ENCODE results near the gene NAGLU.
"Not testable (repeated sequence)": the region's sequence is repeated elsewhere in the genome, so short reads cannot be mapped to it uniquely, and the experiment has no call there.

The NAGLU gene

DNA sequence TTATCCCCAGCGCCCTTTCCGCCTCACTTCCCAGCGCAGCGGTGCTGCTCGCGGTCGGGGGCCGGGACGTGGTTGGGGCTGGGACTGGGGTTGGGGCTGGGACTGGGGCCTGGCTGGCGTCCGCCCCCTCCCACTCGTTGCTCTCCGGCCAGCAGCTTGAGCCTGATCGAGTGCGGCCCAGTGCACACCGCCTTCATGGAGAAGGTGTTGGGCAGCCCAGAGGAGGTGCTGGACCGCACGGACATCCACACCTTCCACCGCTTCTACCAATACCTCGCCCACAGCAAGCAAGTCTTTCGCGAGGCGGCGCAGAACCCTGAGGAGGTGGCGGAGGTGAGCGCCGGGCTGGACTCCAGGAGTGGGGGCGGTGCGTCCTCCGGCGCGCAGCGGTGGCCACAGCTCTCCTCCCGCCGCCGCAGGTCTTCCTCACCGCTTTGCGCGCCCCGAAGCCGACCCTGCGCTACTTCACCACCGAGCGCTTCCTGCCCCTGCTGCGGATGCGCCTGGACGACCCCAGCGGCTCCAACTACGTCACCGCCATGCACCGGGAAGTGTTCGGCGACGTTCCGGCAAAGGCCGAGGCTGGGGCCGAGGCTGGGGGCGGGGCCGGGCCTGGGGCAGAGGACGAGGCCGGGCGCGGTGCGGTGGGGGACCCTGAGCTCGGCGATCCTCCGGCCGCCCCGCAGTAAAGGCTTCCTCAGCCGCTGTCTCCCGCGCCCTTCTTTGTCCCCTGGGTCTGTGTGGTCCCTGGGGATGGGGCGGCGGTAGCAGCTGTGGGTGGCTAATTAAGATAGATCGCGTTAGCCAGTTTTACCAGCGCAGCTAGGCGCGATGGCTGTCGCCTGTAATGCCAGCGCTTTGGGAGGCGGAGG, 18.4 kb downstream of the NAGLU start:
- H3K27ac ChIP-seq, result peak overlapping the region; percentile 79
- TF ChIP-seq, protein P1, sequence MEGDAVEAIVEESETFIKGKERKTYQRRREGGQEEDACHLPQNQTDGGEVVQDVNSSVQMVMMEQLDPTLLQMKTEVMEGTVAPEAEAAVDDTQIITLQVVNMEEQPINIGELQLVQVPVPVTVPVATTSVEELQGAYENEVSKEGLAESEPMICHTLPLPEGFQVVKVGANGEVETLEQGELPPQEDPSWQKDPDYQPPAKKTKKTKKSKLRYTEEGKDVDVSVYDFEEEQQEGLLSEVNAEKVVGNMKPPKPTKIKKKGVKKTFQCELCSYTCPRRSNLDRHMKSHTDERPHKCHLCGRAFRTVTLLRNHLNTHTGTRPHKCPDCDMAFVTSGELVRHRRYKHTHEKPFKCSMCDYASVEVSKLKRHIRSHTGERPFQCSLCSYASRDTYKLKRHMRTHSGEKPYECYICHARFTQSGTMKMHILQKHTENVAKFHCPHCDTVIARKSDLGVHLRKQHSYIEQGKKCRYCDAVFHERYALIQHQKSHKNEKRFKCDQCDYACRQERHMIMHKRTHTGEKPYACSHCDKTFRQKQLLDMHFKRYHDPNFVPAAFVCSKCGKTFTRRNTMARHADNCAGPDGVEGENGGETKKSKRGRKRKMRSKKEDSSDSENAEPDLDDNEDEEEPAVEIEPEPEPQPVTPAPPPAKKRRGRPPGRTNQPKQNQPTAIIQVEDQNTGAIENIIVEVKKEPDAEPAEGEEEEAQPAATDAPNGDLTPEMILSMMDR (conservative IDR thresholded peaks at IDR 0.05), result no peak

DNA sequence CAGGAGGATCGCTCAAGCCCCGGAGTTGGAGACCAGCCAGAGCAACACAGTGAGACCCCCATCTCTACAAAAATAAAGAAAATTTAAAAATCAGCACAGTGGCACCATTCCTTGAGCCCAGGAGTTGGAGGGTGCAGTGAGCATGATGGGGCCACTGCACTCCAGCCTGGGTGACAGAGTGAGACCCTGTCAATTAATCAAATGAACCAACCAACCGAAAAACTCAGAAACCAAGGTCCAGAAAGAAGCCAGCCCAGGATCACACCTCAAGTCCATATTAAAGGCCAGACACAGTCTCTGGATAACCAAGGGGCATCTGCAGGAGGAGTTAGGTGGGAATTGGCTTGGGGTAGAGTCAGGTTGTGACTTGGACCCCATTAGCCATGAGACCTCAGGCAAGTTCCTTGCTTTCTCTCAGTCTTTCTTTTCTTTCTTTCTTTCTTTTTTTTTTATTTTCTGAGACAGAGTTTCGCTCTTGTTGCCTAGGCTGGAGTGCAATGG, 19.1 kb downstream of the NAGLU start:
- TF ChIP-seq, protein P1 (conservative IDR thresholded peaks at IDR 0.05), result no peak
- peak overlapping the region; percentile 79 for H3K27ac ChIP-seq

DNA sequence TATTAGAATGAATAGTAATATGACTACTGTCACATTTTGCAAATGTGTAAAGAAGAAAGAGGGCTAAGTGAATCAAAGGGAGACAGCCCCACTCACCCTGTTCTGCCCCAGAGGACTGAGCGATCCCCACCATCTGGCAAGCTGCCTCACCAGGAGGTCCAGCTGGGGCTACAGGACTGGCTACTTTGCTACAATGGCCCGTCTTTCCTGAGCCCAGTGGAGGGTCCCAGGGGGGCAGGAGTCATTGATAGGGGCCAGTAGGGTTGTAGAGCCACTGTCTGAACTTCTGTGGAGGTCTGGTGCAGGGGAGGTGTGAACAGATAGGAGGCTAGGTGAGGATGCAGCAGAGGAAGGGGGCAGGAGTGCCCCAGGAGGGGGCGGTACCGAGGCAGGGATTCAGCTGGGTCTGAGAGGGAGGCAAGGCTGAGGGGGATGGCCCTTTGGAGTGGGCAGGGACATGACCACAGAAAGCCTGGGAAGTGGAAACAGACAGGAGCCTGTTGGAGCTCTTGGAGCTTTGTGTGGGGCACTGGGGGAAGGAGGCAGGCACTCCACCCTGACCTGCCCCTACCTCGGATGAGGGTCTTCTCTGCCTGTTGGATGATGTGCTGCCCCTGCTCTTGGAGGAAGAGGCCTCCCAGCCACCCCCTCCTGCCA, 20.0 kb downstream of the NAGLU start:
- H3K27ac ChIP-seq, result not testable (repeated sequence)

DNA sequence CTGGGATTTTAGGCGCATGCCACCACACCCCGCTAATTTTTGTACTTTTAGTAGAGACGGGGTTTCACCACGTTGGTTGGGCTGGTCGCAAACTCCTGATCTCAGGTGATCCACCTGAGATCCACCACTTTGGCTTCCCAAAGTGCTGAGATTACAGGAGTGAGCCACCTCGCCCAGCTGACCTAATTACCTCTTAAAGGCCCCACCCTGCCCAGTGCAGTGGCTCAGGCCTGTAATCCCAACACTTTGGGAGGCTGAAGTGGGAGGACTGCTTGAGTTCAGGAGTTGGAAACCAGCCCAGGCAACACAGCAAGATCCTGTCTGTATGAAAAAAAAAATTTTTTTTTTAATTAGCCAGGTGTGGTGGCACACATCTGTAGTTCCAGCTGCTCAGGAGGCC, 23.0 kb downstream of the NAGLU start:
- TF ChIP-seq, protein P1 (conservative IDR thresholded peaks at IDR 0.05), result no peak
- H3K27ac ChIP-seq, result no peak overlapping the region

DNA sequence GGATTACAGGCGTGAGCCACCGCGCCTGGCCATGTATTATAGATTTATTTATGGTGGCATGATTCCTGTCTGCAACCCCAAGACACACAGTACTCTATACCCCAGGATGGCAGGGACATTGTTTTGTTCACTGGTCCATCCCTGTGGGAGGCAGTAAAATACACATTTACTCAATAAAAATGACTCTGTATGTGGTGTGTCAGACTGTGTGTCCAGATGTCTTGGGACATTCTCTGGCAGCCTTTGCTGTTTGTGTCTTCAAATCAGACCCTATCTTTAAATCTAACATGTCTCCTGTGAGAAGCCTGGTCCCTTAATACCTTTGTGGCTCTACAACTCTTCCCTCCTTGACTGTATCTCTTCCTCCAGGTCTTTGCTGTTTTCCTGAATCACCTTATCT, 24.2 kb downstream of the NAGLU start:
- TF ChIP-seq, protein P1 (conservative IDR thresholded peaks at IDR 0.05), result no peak
- no peak overlapping the region for H3K27ac ChIP-seq

DNA sequence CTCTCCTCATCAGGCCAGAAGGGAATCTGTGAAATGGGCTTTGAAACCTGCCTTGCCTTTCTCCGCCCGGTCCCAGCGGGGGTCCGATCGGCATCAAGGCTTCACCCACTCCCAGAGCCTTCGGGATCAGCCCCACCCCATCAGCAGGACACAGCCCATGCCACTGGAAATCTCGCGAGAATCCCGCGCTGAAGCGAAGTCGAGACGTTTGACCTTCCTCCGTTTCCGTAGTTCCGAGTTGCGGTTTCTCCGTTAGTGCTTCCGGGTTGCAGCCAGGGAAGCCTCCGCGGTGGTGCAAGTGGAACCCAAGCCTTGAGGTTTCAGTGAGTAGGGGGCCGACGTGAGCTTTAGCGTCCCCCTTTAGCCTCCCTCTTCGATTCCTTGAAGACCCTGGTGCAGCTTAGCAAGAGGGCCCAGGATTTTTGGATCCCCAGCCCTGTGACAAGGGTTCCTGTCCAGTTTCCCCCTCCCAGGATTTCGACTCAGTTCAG, 25.9 kb downstream of the NAGLU start, which contains the start of gene COASY:
TSS of gene COASY (plus strand) at position 252 of the 491 bp plus-strand sequence. CDS start 475 bp downstream, outside the sequence.
- peak within 1 kb of the TSS; percentile 79 for H3K27ac ChIP-seq
- TF ChIP-seq, protein P1 (conservative IDR thresholded peaks at IDR 0.05), result no peak

DNA sequence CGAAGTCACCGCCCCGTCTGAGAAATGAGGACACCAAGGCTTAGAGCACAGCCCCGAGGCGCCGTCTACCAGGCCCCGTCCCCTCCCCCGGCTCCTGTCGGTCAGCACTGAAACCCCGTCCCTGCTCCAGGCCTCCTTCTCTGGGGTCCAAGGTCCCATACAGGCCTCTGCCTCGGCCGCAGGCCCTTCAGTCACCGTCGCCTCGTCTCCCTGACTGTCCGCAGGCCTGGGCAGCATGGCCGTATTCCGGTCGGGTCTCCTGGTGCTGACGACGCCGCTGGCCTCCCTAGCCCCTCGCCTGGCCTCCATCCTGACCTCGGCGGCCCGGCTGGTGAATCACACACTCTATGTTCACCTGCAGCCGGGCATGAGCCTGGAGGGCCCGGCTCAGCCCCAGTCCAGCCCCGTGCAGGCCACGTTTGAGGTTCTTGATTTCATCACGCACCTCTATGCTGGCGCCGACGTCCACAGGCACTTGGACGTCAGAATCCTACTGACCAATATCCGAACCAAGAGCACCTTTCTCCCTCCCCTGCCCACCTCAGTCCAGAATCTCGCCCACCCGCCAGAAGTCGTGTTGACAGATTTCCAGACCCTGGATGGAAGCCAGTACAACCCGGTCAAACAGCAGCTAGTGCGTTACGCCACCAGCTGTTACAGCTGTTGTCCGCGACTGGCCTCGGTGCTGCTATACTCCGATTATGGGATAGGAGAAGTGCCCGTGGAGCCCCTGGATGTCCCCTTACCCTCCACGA, 26.5 kb downstream of the NAGLU start:
- TF ChIP-seq, protein P1 (conservative IDR thresholded peaks at IDR 0.05), result no peak
- peak overlapping the region; percentile 79 for H3K27ac ChIP-seq

All from VCaP (cell line).